HepG2 (cell line): Measurements from ENCODE around the gene CHMP6. TPM values are rescaled to one million over a fixed set of nuclear protein-coding genes. Genes with fewer than 3 reads are reported as not detected.
A peak's percentile ranks its signal among the peaks of the same experiment; 100 is the strongest.

Experiments used
- EED ChIP-seq: sonication (generic); formaldehyde crosslinking; IDR thresholded peaks from 2 replicates; pipeline ENCODE4 v1.5.0; 2020; ENCODE audit warnings: mild to moderate bottlenecking, missing genetic modification reagents
- EZH2 ChIP-seq: conservative IDR thresholded peaks from 2 replicates; pipeline ENCODE4 v1.6.1; 2012; ENCODE audit warnings: mild to moderate bottlenecking, low read depth, low read length, moderate library complexity
- FOXP4 ChIP-seq: sonication (generic); formaldehyde crosslinking; IDR thresholded peaks from 2 replicates; pipeline ENCODE4 v1.4.0; 2020; ENCODE audit warnings: missing genetic modification reagents
- GATAD1 ChIP-seq: IDR thresholded peaks from 2 replicates; pipeline ENCODE4 v1.6.1; 2016; ENCODE audit warnings: missing genetic modification reagents, missing compliant biosample characterization
- KDM5A ChIP-seq: fragments of 200-600 bp; sonication (generic); IDR thresholded peaks from 2 replicates; pipeline ENCODE4 v1.7.0; 2018; ENCODE audit warnings: antibody characterized with exemption, mild to moderate bottlenecking, low read length, borderline replicate concordance
- KDM5B ChIP-seq: sonication (generic); formaldehyde crosslinking; IDR thresholded peaks from 2 replicates; pipeline ENCODE4 v1.4.0; 2020; ENCODE audit warnings: missing genetic modification reagents, mild to moderate bottlenecking, borderline replicate concordance
- MEIS1 ChIP-seq: sonication (generic); formaldehyde crosslinking; IDR thresholded peaks from 2 replicates; pipeline ENCODE4 v1.9.0; 2021; ENCODE audit warnings: mild to moderate bottlenecking, missing genetic modification reagents, moderate library complexity, borderline replicate concordance
- NR2F2 ChIP-seq: IDR thresholded peaks from 2 replicates; pipeline ENCODE4 v1.6.1; 2012; ENCODE audit warnings: low read depth, inconsistent platforms, borderline replicate concordance
- NR2F6 ChIP-seq, 2 experiments: IDR thresholded peaks; 2 replicates each; pipeline ENCODE4 v1.6.1; 2016; ENCODE audit warnings: antibody characterized with exemption in 1 of 2, mild to moderate bottlenecking in 1 of 2
- POLR2AphosphoS5 ChIP-seq: IDR thresholded peaks from 2 replicates; pipeline ENCODE4 v1.6.1; 2012; ENCODE audit warnings: low read depth, low read length
- PRDM10 ChIP-seq: sonication (generic); formaldehyde crosslinking; IDR thresholded peaks from 2 replicates; pipeline ENCODE4 v1.4.0; 2020; ENCODE audit warnings: low read depth, missing genetic modification reagents
- SMAD1 ChIP-seq: sonication (generic); formaldehyde crosslinking; IDR thresholded peaks from 2 replicates; pipeline ENCODE4 v1.4.0; 2020; ENCODE audit warnings: missing genetic modification reagents, low read depth, mild to moderate bottlenecking, borderline replicate concordance
- SNRNP70 ChIP-seq: fragments of 200-400 bp; formaldehyde crosslinking; IDR thresholded peaks from 2 replicates; pipeline ENCODE4 v1.6.1; 2017; ENCODE audit warnings: mild to moderate bottlenecking, low read depth, low read length, moderate library complexity
- SYNCRIP ChIP-seq: fragments of 200-400 bp; formaldehyde crosslinking; IDR thresholded peaks from 2 replicates; pipeline ENCODE4 v1.6.1; 2018; ENCODE audit warnings: mild to moderate bottlenecking, low read depth, low read length; ENCODE audit not compliant: insufficient read depth
- ZC3H4 ChIP-seq: sonication (generic); formaldehyde crosslinking; IDR thresholded peaks from 2 replicates; pipeline ENCODE4 v1.4.0; 2020; ENCODE audit warnings: missing genetic modification reagents, borderline replicate concordance
- ZFP91 ChIP-seq: sonication (generic); formaldehyde crosslinking; IDR thresholded peaks from 2 replicates; pipeline ENCODE4 v1.9.0; 2022; ENCODE audit warnings: missing genetic modification reagents, mild to moderate bottlenecking, borderline replicate concordance
- ZNF24 ChIP-seq: fragments of 450-650 bp; IDR thresholded peaks from 2 replicates; pipeline ENCODE4 v1.6.1; 2017; ENCODE audit warnings: antibody characterized with exemption, mild to moderate bottlenecking
- ZNF251 ChIP-seq: sonication (generic); formaldehyde crosslinking; IDR thresholded peaks from 2 replicates; pipeline ENCODE4 v1.9.0; 2021; ENCODE audit warnings: mild to moderate bottlenecking, missing genetic modification reagents
- ZNF543 ChIP-seq: sonication (generic); formaldehyde crosslinking; IDR thresholded peaks from 2 replicates; pipeline ENCODE4 v1.4.0; 2020; ENCODE audit warnings: mild to moderate bottlenecking, missing genetic modification reagents
- ZNF629 ChIP-seq: sonication (generic); formaldehyde crosslinking; conservative IDR thresholded peaks from 2 replicates; pipeline ENCODE4 v1.5.0; 2020; ENCODE audit warnings: missing genetic modification reagents
- ZNF644 ChIP-seq: IDR thresholded peaks from 2 replicates; pipeline ENCODE4 v1.6.1; 2016; ENCODE audit warnings: low read depth
- ZNF891 ChIP-seq: sonication (generic); formaldehyde crosslinking; IDR thresholded peaks from 2 replicates; pipeline ENCODE4 v1.5.0; 2020; ENCODE audit warnings: mild to moderate bottlenecking, missing genetic modification reagents
- ZSCAN5A ChIP-seq: sonication (generic); formaldehyde crosslinking; IDR thresholded peaks from 2 replicates; pipeline ENCODE4 v1.8.0; 2022; ENCODE audit warnings: mild to moderate bottlenecking, missing genetic modification reagents, borderline replicate concordance
- polyA plus RNA-seq, 8 experiments: library from polyadenylated mRNA; depleted of rRNA in 3 of 8; stranded (reverse) in 7 of 8; unstranded in 1 of 8; fragments of >200 nt; fragmentation: Illumina TruSeq in 4 of 8; extraction: Trizol in 4 of 8; gene quantifications; 2 replicates each; pipeline versions ENCODE4 v1.2.1 to v1.2.3, GENCODE V29; 2011 to 2016; ENCODE audit warnings: low read depth in 4 of 8, missing spikeins in 1 of 8, mixed read lengths in 1 of 8; ENCODE audit not compliant: insufficient read depth in 1 of 8
- total RNA-seq, 5 experiments: library from RNA; depleted of rRNA; stranded (reverse); fragments of >200 nt; fragmentation: Illumina TruSeq; extraction: Trizol; gene quantifications; 2 replicates each; pipeline ENCODE4 v1.2.3, GENCODE V29; 2016; ENCODE audit warnings: low read depth in 1 of 5

CHMP6 gene
- total and polyA plus RNA-seq, 2 of the 13 experiments (the other 11 are each of a cell fraction or from before 2014, with no cell fraction given), result 11.1 to 24.2 TPM

GRCh38 chr17:81044428-81044763, 52.8 kb downstream of the CHMP6 start (continued):
- no peak for TF ChIP-seq SYNCRIP
- TF ChIP-seq POLR2AphosphoS5, result no peak
- TF ChIP-seq NR2F2, result no peak
- no peak for TF ChIP-seq ZFP91 (CRISPR knock-in tag)
- no peak for TF ChIP-seq ZNF24
- no peak for TF ChIP-seq SNRNP70
- TF ChIP-seq ZC3H4 (CRISPR knock-in tag), result no peak
- TF ChIP-seq ZNF251 (CRISPR knock-in tag), result 0 out of 2 replicates have a peak, but pooled peaks have one; percentile 67
- no peak for TF ChIP-seq PRDM10
- no peak for TF ChIP-seq SMAD1
- no peak for TF ChIP-seq ZNF891 (CRISPR knock-in tag)
- TF ChIP-seq ZSCAN5A (CRISPR knock-in tag), result no peak
- TF ChIP-seq NR2F6 (IDR thresholded peaks at IDR 0.05), result peak; percentile 5; the same call in 1 of the 2 replicates
- no peak for TF ChIP-seq NR2F6 (CRISPR knock-in tag; IDR thresholded peaks at IDR 0.05)
- TF ChIP-seq ZNF644, result no peak
- TF ChIP-seq FOXP4 (CRISPR knock-in tag), result no peak
- TF ChIP-seq ZNF629 (CRISPR knock-in tag), result no peak
- no peak for TF ChIP-seq KDM5B (CRISPR knock-in tag)
- TF ChIP-seq MEIS1 (CRISPR knock-in tag), result no peak
- 0 out of 2 replicates have a peak, but pooled peaks have one; percentile 63 for TF ChIP-seq EED
- no peak for TF ChIP-seq GATAD1 (CRISPR knock-in tag)
- no peak for TF ChIP-seq EZH2
- TF ChIP-seq KDM5A, result peak; percentile 37; the same call in 1 of the 2 replicates
- TF ChIP-seq ZNF543 (CRISPR knock-in tag), result peak; percentile 78; the same call in 1 of the 2 replicates
